Heart right ventricle (tissue), 16 donors: ENCODE data around the gene INTS12. TPM values are rescaled to one million over a fixed set of nuclear protein-coding genes. Genes with fewer than 3 reads are reported as not detected.

Experiments
- ATAC-seq, 8 donors: fragments of 200-7000 bp; cut with Tn5 transposase; one replicate each; pipeline ENCODE4 v1.9.1; 2020; ENCODE audit warnings: mild to moderate bottlenecking in 8 of 8, moderate library complexity in 8 of 8, moderate number of reproducible peaks in 1 of 8
- DNase-seq, 2 donors: peaks; one replicate each; pipeline ENCODE4 v3.0.0-alpha.2; 2020
- H3K27ac ChIP-seq, 10 donors: fragments of 200-600 bp; sonication (generic) in 2 of 10; one replicate each; pipeline versions ENCODE4 v1.5.0 to v1.8.0; 2020 to 2022; ENCODE audit warnings: mild to moderate bottlenecking in 3 of 10
- H3K27me3 ChIP-seq, 7 donors: fragments of 200-600 bp; one replicate each; pipeline ENCODE4 v1.8.0; 2021 to 2022; ENCODE audit warnings: mild to moderate bottlenecking in 2 of 7
- H3K36me3 ChIP-seq, 9 donors: fragments of 200-600 bp; sonication (generic) in 1 of 9; one replicate each; pipeline versions ENCODE4 v1.5.0 to v1.8.0; 2020 to 2022; ENCODE audit warnings: mild to moderate bottlenecking in 2 of 9
- H3K4me1 ChIP-seq, 9 donors: fragments of 200-600 bp; sonication (generic) in 1 of 9; one replicate each; pipeline versions ENCODE4 v1.5.0 to v1.8.0; 2020 to 2022; ENCODE audit warnings: mild to moderate bottlenecking in 4 of 9
- H3K4me3 ChIP-seq, 10 donors: fragments of 200-600 bp; sonication (generic) in 2 of 10; one replicate each; pipeline versions ENCODE4 v1.5.0 to v1.8.0; 2020 to 2022; ENCODE audit warnings: mild to moderate bottlenecking in 7 of 10, moderate library complexity in 2 of 10
- H3K9me3 ChIP-seq, 11 donors: fragments of 200-600 bp in 10 of 11; sonication (generic) in 2 of 11; one replicate each; pipeline versions ENCODE4 v1.5.0 to v1.8.0; 2013 to 2022; ENCODE audit warnings: mild to moderate bottlenecking in 2 of 11, control low read depth in 1 of 11, moderate library complexity in 1 of 11
- WGBS, 2 donors: extraction: QIAGEN DNeasy Blood & Tissue Kit; methylation state at CpG; one replicate each; pipeline ENCODE4 v1.1.7; 2013; ENCODE audit warnings: inconsistent platforms in 1 of 2; 5-methylcytosine and 5-hydroxymethylcytosine counted together
- intact Hi-C, 10 donors: fragments of 100-400 bp; cut with DNase I; formaldehyde crosslinking; loops; one replicate each; pipeline versions ENCODE4 v1.11.1 to v1.14.2; 2022
- long read RNA-seq, 3 donors: library from polyadenylated mRNA; unstranded; transcript quantifications; one replicate each; pipeline ENCODE4 v2.0.0, GENCODE V29; 2020 to 2021
- polyA plus RNA-seq, 2 donors: library from polyadenylated mRNA; stranded (reverse); fragments of 200-250 nt; gene quantifications; one replicate each; pipeline ENCODE4 v1.2.3, GENCODE V29; 2013
- total RNA-seq, 10 donors: library from RNA; stranded (reverse); fragmentation: NEBNext Ultra II Directional in 3 of 10; extraction: Animal tissue kit (Norgen Biotek cat#: 25700) in 3 of 10; gene quantifications; one replicate each; pipeline versions ENCODE4 v1.2.1 to v1.2.4, GENCODE V29; 2021 to 2023
- TF ChIP-seq, protein P1 (sequence below), 9 donors: fragments of 200-600 bp; sonication (generic) in 2 of 9; IDR thresholded peaks; one replicate each; pipeline versions ENCODE4 v1.5.0 to v1.8.0; 2021 to 2022; ENCODE audit warnings: antibody characterized with exemption in 9 of 9, mild to moderate bottlenecking in 5 of 9, moderate library complexity in 1 of 9
- donor health status: Arrhythmogenic right ventricular cardiomyopathy.
- donor health status: ischemic (EF 13 %, LVEDD 7.1; RV severe dilation, severe dysfunction).
- donor health status: healthy with polysubstance abuse.
- donor health status: DM: no; HTN: yes; CAD: no.
- donor health status: DM: no; HTN: no; CAD: no.
- donor health status: ischemic (EF 25% LVEDD 6.9; RV normal size, moderate dysfunction).
- donor health status: ischemic (EF 25% LVEDD 5.7; RV mildly dilated, moderate dysfunction).
- donor health status: healthy.
- donor health status: DM: yes; HTN: yes; CAD: no.
- donor health status: Ischemic cardiomyopathy.
- donor health status: ischemic (EF 35%, LVEDD 5.7; RV mildly dilated, moderate dysfunction).
- donor health status: nonischemic (EF 11% LVEDD 7.7; RV severe dilation, severe dysfunction).
- donor health status: DM: yes; HTN: yes; CAD: no.
- donor health status: PGD.
- donor health status: ischemic (EF 29% LVEDD 5.4; RV normal size, mild dysfunction).
- donor health status: nonischemic (EF 23%, LVEDD 6.1; RV moderate dilation, normal function).

INTS12 gene, protein sequence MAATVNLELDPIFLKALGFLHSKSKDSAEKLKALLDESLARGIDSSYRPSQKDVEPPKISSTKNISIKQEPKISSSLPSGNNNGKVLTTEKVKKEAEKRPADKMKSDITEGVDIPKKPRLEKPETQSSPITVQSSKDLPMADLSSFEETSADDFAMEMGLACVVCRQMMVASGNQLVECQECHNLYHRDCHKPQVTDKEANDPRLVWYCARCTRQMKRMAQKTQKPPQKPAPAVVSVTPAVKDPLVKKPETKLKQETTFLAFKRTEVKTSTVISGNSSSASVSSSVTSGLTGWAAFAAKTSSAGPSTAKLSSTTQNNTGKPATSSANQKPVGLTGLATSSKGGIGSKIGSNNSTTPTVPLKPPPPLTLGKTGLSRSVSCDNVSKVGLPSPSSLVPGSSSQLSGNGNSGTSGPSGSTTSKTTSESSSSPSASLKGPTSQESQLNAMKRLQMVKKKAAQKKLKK
- 10 to 100 TPM; 18.8 to 25.1 (median 22.3) TPM for total RNA-seq
- polyA plus RNA-seq, result 10 to 100 TPM in 1 of 2 donors, 1 to 10 TPM in 1; 7.8 to 27.5 TPM
- long read RNA-seq, donor 1, transcript INTS12-201 (8 exons, 1,710 nt), result major isoform, 6 of 15 reads
- long read RNA-seq, donor 1, partial matches to known transcripts, result 1 of 15 reads
- long read RNA-seq, donor 1, other reads (novel, unspliced or antisense), result 5 of 15 reads
- long read RNA-seq, donor 2, transcript INTS12-206 (7 exons, 1,975 nt), result major isoform, 8 of 31 reads
- long read RNA-seq, donor 2, transcript INTS12-201 (8 exons, 1,710 nt), result major isoform, 8 of 31 reads
- long read RNA-seq, donor 2, partial matches to known transcripts, result 3 of 31 reads
- long read RNA-seq, donor 2, other reads (novel, unspliced or antisense), result 12 of 31 reads
- long read RNA-seq, donor 3, transcript INTS12-201 (8 exons, 1,710 nt), result minor isoform, 5 of 59 reads
- long read RNA-seq, donor 3, transcript INTS12-206 (7 exons, 1,975 nt), result major isoform, 23 of 59 reads
- long read RNA-seq, donor 3, partial matches to known transcripts, result 8 of 59 reads
- long read RNA-seq, donor 3, other reads (novel, unspliced or antisense), result 23 of 59 reads

DNA sequence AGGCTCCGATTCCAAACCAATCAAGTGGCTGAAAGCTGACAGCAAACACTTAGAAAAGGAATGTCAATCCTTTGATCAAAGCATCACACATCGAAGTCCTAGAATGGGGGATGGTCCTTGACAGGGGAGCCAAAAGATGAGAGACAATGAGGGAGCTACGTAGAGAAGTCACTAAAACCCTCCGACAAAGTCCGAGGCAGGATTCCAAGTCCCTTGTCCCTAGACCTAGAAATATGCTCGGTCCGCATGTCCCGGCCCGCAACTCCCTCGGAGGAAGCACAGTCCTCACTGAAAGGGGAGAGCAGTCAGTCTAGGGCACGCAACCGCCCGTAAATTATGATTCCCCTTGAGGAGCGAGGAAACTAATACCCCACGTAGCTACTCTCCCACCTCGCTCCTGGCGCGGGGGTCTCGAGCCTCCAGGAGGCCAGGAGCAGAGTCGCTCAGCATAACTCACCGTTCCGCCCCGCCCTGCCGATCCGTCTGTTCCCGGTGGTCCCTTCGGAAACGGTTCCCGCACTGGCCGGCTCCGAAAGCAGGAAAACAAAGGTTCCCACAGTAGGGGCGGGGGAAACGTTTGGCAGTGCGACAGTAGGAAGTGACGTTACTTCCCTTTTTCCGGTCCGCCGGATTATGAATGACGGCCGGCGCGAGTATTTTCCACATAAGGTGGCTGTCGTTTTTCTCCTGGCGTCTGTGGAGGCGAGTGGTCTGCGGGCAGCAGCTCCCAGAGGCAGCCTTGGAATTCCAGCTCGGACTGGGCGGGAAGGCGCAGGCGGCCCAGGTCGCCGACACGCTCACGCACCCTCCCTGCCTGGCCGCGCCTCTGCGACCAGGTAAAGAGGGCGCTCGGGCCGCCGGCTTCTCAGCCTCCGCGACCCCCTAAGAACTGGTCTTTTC lies at the start of gene INTS12, which contains the start of gene GSTCD:
Gene INTS12, minus strand, starts transcription at position 509 of the 900 bp plus-strand sequence. CDS start 8,684 bp downstream, outside the sequence.
Gene GSTCD, plus strand, starts transcription at position 604 of the 900 bp plus-strand sequence. CDS start 8,830 bp downstream, outside the sequence.
- DNase-seq (peak; percentile 88 to 93), ATAC-seq (peak; percentile 97 to 100 (median 99))
- peaks cover 0 to 9% (median 0%) of the 10 kb centered on the region in 9 donors for H3K36me3 ChIP-seq
- TF ChIP-seq, protein P1, sequence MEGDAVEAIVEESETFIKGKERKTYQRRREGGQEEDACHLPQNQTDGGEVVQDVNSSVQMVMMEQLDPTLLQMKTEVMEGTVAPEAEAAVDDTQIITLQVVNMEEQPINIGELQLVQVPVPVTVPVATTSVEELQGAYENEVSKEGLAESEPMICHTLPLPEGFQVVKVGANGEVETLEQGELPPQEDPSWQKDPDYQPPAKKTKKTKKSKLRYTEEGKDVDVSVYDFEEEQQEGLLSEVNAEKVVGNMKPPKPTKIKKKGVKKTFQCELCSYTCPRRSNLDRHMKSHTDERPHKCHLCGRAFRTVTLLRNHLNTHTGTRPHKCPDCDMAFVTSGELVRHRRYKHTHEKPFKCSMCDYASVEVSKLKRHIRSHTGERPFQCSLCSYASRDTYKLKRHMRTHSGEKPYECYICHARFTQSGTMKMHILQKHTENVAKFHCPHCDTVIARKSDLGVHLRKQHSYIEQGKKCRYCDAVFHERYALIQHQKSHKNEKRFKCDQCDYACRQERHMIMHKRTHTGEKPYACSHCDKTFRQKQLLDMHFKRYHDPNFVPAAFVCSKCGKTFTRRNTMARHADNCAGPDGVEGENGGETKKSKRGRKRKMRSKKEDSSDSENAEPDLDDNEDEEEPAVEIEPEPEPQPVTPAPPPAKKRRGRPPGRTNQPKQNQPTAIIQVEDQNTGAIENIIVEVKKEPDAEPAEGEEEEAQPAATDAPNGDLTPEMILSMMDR (IDR thresholded peaks at IDR 0.05), result no peak
- 0 to 1% methylated on average over 63 of the region's 63 CpGs for WGBS, 2 donors
- H3K9me3 ChIP-seq, result no peaks in the 10 kb centered on the region
- peak within 1 kb of the TSS; percentile 20 to 92 (median 85) for H3K27ac ChIP-seq
- H3K4me1 ChIP-seq, result peaks cover 0 to 38% (median 26%) of the 10 kb centered on the region in 9 donors
- intact Hi-C loops, result loop anchor here in 2 of 10 donors (10.0 kb wide), 1 partner anchor 564 kb away; the partner anchor contains the start of gene TET2 (in 2 of the 2)
- H3K4me3 ChIP-seq, result peak within 1 kb of the TSS; percentile 68 to 98 (median 86)
- H3K27me3 ChIP-seq, result no peaks in the 10 kb centered on the region

DNA sequence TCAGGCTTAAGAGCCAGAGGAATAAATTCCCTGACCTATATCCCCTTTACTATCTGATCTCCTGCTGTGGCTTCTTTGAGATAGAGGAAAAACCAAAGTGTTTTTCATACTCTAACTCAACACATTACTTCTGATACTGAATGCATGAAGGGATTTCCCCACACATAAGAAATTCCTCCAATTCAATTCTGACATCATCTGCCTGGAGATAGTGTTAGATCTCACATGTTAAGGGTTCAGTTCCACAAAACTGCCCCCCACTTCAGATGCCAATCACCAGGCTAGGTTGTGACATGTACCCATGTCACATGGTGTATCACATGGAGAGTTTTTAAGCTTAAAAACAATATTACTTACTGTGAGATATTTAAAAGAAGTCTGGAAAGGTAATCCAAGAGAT lies 46.9 kb upstream of the INTS12 start:
- Histone ChIP-seq H3K27ac (no peak overlapping the region), H3K4me1 (no peaks in the 10 kb centered on the region), H3K9me3 (no peaks in the 10 kb centered on the region), H3K4me3 (no peak overlapping the region), H3K27me3 (no peaks in the 10 kb centered on the region), H3K36me3 (no peaks in the 10 kb centered on the region)
- TF ChIP-seq, protein P1 (IDR thresholded peaks at IDR 0.05), result no peak
- intact Hi-C loops, result no loop called here
- no peak for ATAC-seq
- no peak for DNase-seq

DNA sequence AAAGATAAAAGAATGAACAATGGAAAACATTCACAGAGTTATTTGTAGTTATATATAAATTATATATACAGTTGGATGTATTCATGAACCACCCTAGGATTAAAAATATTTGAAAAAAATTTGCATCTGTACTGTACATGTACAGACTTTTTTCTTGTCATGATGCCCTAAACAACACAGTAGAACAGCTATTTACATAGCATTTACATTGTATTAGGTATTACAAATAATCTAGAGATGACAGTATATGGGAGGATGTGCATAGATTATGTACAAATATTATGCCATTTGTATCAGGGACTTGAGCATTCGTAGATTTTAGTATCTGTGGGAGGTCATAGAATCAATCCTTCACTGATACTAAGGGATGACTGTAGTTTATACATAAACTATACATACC lies 44.9 kb upstream of the INTS12 start:
- no peak for DNase-seq
- intact Hi-C loops, result no loop called here
- WGBS, 2 donors, result 93 to 100% methylated on average over 1 of the region's 1 CpG
- ATAC-seq, result no peak
- Histone ChIP-seq H3K27me3 (no peaks in the 10 kb centered on the region), H3K36me3 (no peaks in the 10 kb centered on the region), H3K4me1 (no peaks in the 10 kb centered on the region), H3K27ac (no peak overlapping the region), H3K4me3 (no peak overlapping the region), H3K9me3 (no peaks in the 10 kb centered on the region)
- TF ChIP-seq, protein P1 (IDR thresholded peaks at IDR 0.05), result no peak
